ENCODE results near the gene TVP23A. TPM values are rescaled to one million over a fixed set of nuclear protein-coding genes. Genes with fewer than 3 reads are reported as not detected.
A peak's percentile ranks its signal among the peaks of the same experiment; 100 is the strongest.

Gene TVP23A
- total RNA-seq, 1 experiment from 2014 or later, result 3.1 TPM

- no peak for TF ChIP-seq CTCF (conservative IDR thresholded peaks at IDR 0.05)
- no peak overlapping the region for H3K4me3 Mint-ChIP-seq
- H4K91ac ChIP-seq (ENCODE audit: insufficient read length, low read depth, low read length), result no peak overlapping the region
Observed at GRCh38 chr16:10834766-10835165, 16.2 kb upstream of the TVP23A start.

More at GRCh38 chr16:10834766-10835165, 16.2 kb upstream of the TVP23A start:
- Histone ChIP-seq H3K9ac (ENCODE audit: extremely low read depth, insufficient read length, low read length) (no peak overlapping the region), H4K8ac (replicated peaks; ENCODE audit: insufficient read length, low read depth, low read length) (no peak overlapping the region), H3K9me3 (ENCODE audit: control insufficient read depth, low read depth, low read length) (no peaks in the 10 kb centered on the region), H3K79me1 (ENCODE audit: insufficient read depth, low read depth, low read length, poor library complexity, severe bottlenecking) (no peaks in the 10 kb centered on the region), H2BK12ac (ENCODE audit: insufficient read length, low read depth, low read length) (no peak overlapping the region), H3K23ac (ENCODE audit: insufficient read length, low read depth, low read length) (no peak overlapping the region), H2AFZ (ENCODE audit: low read length) (no peak overlapping the region), H2BK15ac (ENCODE audit: low read depth, low read length) (no peak overlapping the region), H2AK5ac (ENCODE audit: insufficient read length, low read length) (no peak overlapping the region), H2BK120ac (ENCODE audit: low read depth, low read length, poor library complexity, severe bottlenecking) (no peak overlapping the region), H3K79me2 (ENCODE audit: insufficient read depth, low read length) (no peaks in the 10 kb centered on the region), H3K27me3 (ENCODE audit: insufficient read depth, low read length) (no peaks in the 10 kb centered on the region), H3K14ac (ENCODE audit: insufficient read depth, low read length) (no peak overlapping the region), H2BK5ac (ENCODE audit: insufficient read length, low read length) (no peak overlapping the region), H3K4me1 (ENCODE audit: insufficient read depth, low read length) (no peaks in the 10 kb centered on the region), H3K23me2 (ENCODE audit: insufficient read length, low read depth, low read length, poor library complexity, severe bottlenecking) (peaks cover 3% of the 10 kb centered on the region), H3K4me2 (ENCODE audit: insufficient read depth, insufficient read length, low read length) (no peak overlapping the region), H4K20me1 (ENCODE audit: control insufficient read depth, insufficient read depth, insufficient read length) (no peaks in the 10 kb centered on the region), H3K27ac (ENCODE audit: insufficient read length, low read depth, low read length) (no peak overlapping the region), H3T11ph (ENCODE audit: low read length) (no peak overlapping the region), H2BK20ac (ENCODE audit: low read depth, low read length, poor library complexity, severe bottlenecking) (no peak overlapping the region), H3K4ac (ENCODE audit: low read depth, low read length) (no peak overlapping the region), H4K5ac (ENCODE audit: insufficient read length, low read depth, low read length) (no peak overlapping the region), H3K18ac (ENCODE audit: insufficient read length, low read depth, low read length) (no peak overlapping the region), H3K56ac (ENCODE audit: insufficient read length, low read depth, low read length) (no peak overlapping the region)
- Mint-ChIP-seq H3K36me3 (ENCODE audit: insufficient read depth in 1 of 3, low read depth in 3 of 3) (no peaks in the 10 kb centered on the region), H3K27me3 (ENCODE audit: low read depth) (peaks cover 10% of the 10 kb centered on the region), H3K4me1 (peaks cover 8 to 10% of the 10 kb centered on the region in 2 experiments), H3K9me3 (peaks cover 0 to 3% of the 10 kb centered on the region in 2 experiments; a peak in 1 of 5 replicates), H3K27ac (peak overlapping the region in 1 of 3 experiments; percentile 15; a peak in 1 of 7 replicates)
- no CpG with 5 or more reads among the region's 1 CpG for WGBS (ENCODE audit: extremely low coverage, insufficient read length, low lambda C conversion rate)
- DNase-seq, result no peak
